ENCODE measurements around the gene SLC41A3.

SLC41A3 gene

GRCh38 chr3:126033051-126033745 is 50.7 kb downstream of the SLC41A3 start:
- Histone ChIP-seq H3K4me1 (ENCODE audit: insufficient read depth, low read length, poor library complexity, severe bottlenecking) (no peaks in the 10 kb centered on the region), H3K9me2 (replicated peaks; ENCODE audit: low read depth, low read length) (no peaks in the 10 kb centered on the region), H3K4me2 (ENCODE audit: low read depth, low read length, poor library complexity, severe bottlenecking) (no peak overlapping the region), H3K79me2 (ENCODE audit: insufficient read depth, low read length) (no peaks in the 10 kb centered on the region), H3K27me3 (ENCODE audit: insufficient read depth, low read length, poor library complexity, severe bottlenecking) (no peaks in the 10 kb centered on the region), H3F3A (ENCODE audit: low read depth) (no peaks in the 10 kb centered on the region), H3K9ac (ENCODE audit: low read depth, low read length, poor library complexity, severe bottlenecking) (no peak overlapping the region), H3K9me3 (ENCODE audit: insufficient read depth, low read depth, low read length) (peaks cover 8% of the 10 kb centered on the region; the same call in 1 of the 2 replicates), H4K20me1 (ENCODE audit: insufficient read depth, low read length, poor library complexity, severe bottlenecking) (no peaks in the 10 kb centered on the region), H3K36me3 (ENCODE audit: insufficient read depth, low read length) (peaks cover 6% of the 10 kb centered on the region; the same call in 1 of the 2 replicates), H2AFZ (ENCODE audit: low read length) (no peak overlapping the region), H3K4me3 (ENCODE audit: low read length, poor library complexity, severe bottlenecking) (no peak overlapping the region)
- TF ChIP-seq CTCF (conservative IDR thresholded peaks at IDR 0.05; ENCODE audit: low read length) (no peak), EZH2phosphoT487 (IDR thresholded peaks at IDR 0.05; ENCODE audit: borderline replicate concordance) (no peak)

GRCh38 chr3:126031981-126032471 is 51.9 kb downstream of the SLC41A3 start:
- no peaks in the 10 kb centered on the region for H3K9me2 ChIP-seq (replicated peaks; ENCODE audit: low read depth, low read length)
- H3K4me2 ChIP-seq (ENCODE audit: low read depth, low read length, poor library complexity, severe bottlenecking): no peak overlapping the region
- TF ChIP-seq CTCF (conservative IDR thresholded peaks at IDR 0.05; ENCODE audit: low read length): no peak
- TF ChIP-seq EZH2phosphoT487 (IDR thresholded peaks at IDR 0.05; ENCODE audit: borderline replicate concordance): no peak

GRCh38 chr3:126030455-126030854 is 53.5 kb downstream of the SLC41A3 start:
- H3K9ac ChIP-seq (ENCODE audit: low read depth, low read length, poor library complexity, severe bottlenecking): no peak overlapping the region
- H3K4me1 ChIP-seq (ENCODE audit: insufficient read depth, low read length, poor library complexity, severe bottlenecking): no peaks in the 10 kb centered on the region
- H3K36me3 ChIP-seq (ENCODE audit: insufficient read depth, low read length): peaks cover 6% of the 10 kb centered on the region; the same call in 1 of the 2 replicates
- H3K27me3 ChIP-seq (ENCODE audit: insufficient read depth, low read length, poor library complexity, severe bottlenecking): no peaks in the 10 kb centered on the region
- H4K20me1 ChIP-seq (ENCODE audit: insufficient read depth, low read length, poor library complexity, severe bottlenecking): no peaks in the 10 kb centered on the region
- no peaks in the 10 kb centered on the region for H3K79me2 ChIP-seq (ENCODE audit: insufficient read depth, low read length)
- peaks cover 18% of the 10 kb centered on the region; the same call in 1 of the 2 replicates for H3K9me3 ChIP-seq (ENCODE audit: insufficient read depth, low read depth, low read length)
- no peaks in the 10 kb centered on the region for H3K9me2 ChIP-seq (replicated peaks; ENCODE audit: low read depth, low read length)
- no peaks in the 10 kb centered on the region for H3F3A ChIP-seq (ENCODE audit: low read depth)
- no peak overlapping the region for H3K4me3 ChIP-seq (ENCODE audit: low read length, poor library complexity, severe bottlenecking)
- TF ChIP-seq CTCF (conservative IDR thresholded peaks at IDR 0.05; ENCODE audit: low read length) (no peak), EZH2phosphoT487 (IDR thresholded peaks at IDR 0.05; ENCODE audit: borderline replicate concordance) (no peak)
- no peak overlapping the region for H2AFZ ChIP-seq (ENCODE audit: low read length)
- no peak overlapping the region for H3K4me2 ChIP-seq (ENCODE audit: low read depth, low read length, poor library complexity, severe bottlenecking)

More at GRCh38 chr3:126031981-126032471, 51.9 kb downstream of the SLC41A3 start:
- Histone ChIP-seq H3K36me3 (ENCODE audit: insufficient read depth, low read length) (peaks cover 6% of the 10 kb centered on the region; the same call in 1 of the 2 replicates), H3K4me3 (ENCODE audit: low read length, poor library complexity, severe bottlenecking) (no peak overlapping the region), H2AFZ (ENCODE audit: low read length) (no peak overlapping the region), H3K27me3 (ENCODE audit: insufficient read depth, low read length, poor library complexity, severe bottlenecking) (no peaks in the 10 kb centered on the region), H3K79me2 (ENCODE audit: insufficient read depth, low read length) (no peaks in the 10 kb centered on the region), H4K20me1 (ENCODE audit: insufficient read depth, low read length, poor library complexity, severe bottlenecking) (no peaks in the 10 kb centered on the region), H3K9ac (ENCODE audit: low read depth, low read length, poor library complexity, severe bottlenecking) (no peak overlapping the region), H3F3A (ENCODE audit: low read depth) (no peaks in the 10 kb centered on the region), H3K4me1 (ENCODE audit: insufficient read depth, low read length, poor library complexity, severe bottlenecking) (no peaks in the 10 kb centered on the region), H3K9me3 (ENCODE audit: insufficient read depth, low read depth, low read length) (peaks cover 18% of the 10 kb centered on the region; the same call in 1 of the 2 replicates)

Data from Loucy (cell line).